GM12891 (cell line): ENCODE results near the gene EDN1.

Source experiments
- POLR2A ChIP-seq: IDR thresholded peaks from 2 replicates; pipeline ENCODE4 v1.6.1; 2011; ENCODE audit warnings: low read depth, low read length, control low read depth
- POLR2AphosphoS5 ChIP-seq: IDR thresholded peaks from 2 replicates; pipeline ENCODE4 v1.6.1; 2011; ENCODE audit warnings: low read depth, low read length, control low read depth
- SPI1 ChIP-seq: IDR thresholded peaks from 2 replicates; pipeline ENCODE4 v1.6.1; 2011; ENCODE audit warnings: low read depth, low read length, control low read depth
- TAF1 ChIP-seq: IDR thresholded peaks from 2 replicates; pipeline ENCODE4 v1.6.1; 2011; ENCODE audit warnings: low read depth, low read length, control low read depth

DNA sequence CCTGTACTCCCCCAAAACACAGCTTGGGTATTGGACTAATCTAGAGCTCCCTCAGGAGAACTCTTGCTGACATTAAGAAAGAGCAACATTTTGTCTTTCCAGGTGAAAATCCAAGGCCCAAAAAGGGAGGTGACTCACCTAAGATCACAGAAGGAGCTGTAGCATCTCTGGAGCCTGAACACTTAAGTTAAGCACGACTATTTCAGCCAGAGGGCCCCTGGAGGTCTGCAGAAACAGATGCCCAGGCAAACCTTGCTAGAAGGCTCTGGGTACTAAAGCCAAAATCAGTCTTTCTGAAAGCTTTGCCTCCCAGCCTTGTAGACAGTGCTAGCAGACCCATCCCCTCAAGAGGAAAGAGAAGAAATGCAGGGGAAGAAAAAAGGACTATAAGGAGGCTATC is 8.8 kb downstream of the EDN1 start:
- TF ChIP-seq POLR2AphosphoS5 (no peak), SPI1 (no peak), POLR2A (no peak), TAF1 (no peak)
